Mesendoderm (in vitro differentiated cells): Measurements from ENCODE around the gene SLC25A48.

Experiments used
- DNase-seq: peaks from one replicate; pipeline ENCODE4 v3.0.0; 2013
- H2AK5ac ChIP-seq: 2 replicates; pipeline ENCODE4 v1.6.1; 2013; ENCODE audit warnings: low read length, inconsistent platforms
- H2BK120ac ChIP-seq: 2 replicates; pipeline ENCODE4 v1.6.1; 2013; ENCODE audit warnings: low read depth, mild to moderate bottlenecking, low read length, moderate library complexity, mixed read lengths
- H2BK15ac ChIP-seq: replicated peaks from 2 replicates; pipeline ENCODE4 v1.6.1; 2013; ENCODE audit warnings: low read depth, mild to moderate bottlenecking, moderate library complexity
- H2BK5ac ChIP-seq: 2 replicates; pipeline ENCODE4 v1.6.1; 2013; ENCODE audit warnings: low read length, inconsistent platforms
- H3K18ac ChIP-seq: 2 replicates; pipeline ENCODE4 v1.6.1; 2013; ENCODE audit warnings: mild to moderate bottlenecking, low read length, mixed read lengths
- H3K23ac ChIP-seq: one replicate; pipeline ENCODE4 v1.6.1; 2013; ENCODE audit warnings: low read length
- H3K27ac ChIP-seq: 2 replicates; pipeline ENCODE4 v1.5.1; 2013; ENCODE audit warnings: low read depth, mild to moderate bottlenecking, inconsistent platforms, low read length, moderate library complexity
- H3K27me3 ChIP-seq: 2 replicates; pipeline ENCODE4 v1.6.1; 2013; ENCODE audit warnings: low read length, control low read depth, mild to moderate bottlenecking, inconsistent platforms; ENCODE audit not compliant: insufficient read depth, poor library complexity
- H3K36me3 ChIP-seq: 2 replicates; pipeline ENCODE4 v1.6.1; 2013; ENCODE audit warnings: low read length, inconsistent platforms; ENCODE audit not compliant: control insufficient read depth, insufficient read depth
- H3K4ac ChIP-seq: one replicate; pipeline ENCODE4 v1.6.1; 2013; ENCODE audit warnings: low read depth, mild to moderate bottlenecking, low read length, moderate library complexity
- H3K4me1 ChIP-seq: 2 replicates; pipeline ENCODE4 v1.6.1; 2013; ENCODE audit warnings: low read depth, low read length, inconsistent platforms; ENCODE audit not compliant: control insufficient read depth
- H3K4me2 ChIP-seq: 2 replicates; pipeline ENCODE4 v1.6.1; 2013; ENCODE audit warnings: low read length
- H3K4me3 ChIP-seq: 2 replicates; pipeline ENCODE4 v1.5.1; 2013; ENCODE audit warnings: mild to moderate bottlenecking, low read length
- H3K56ac ChIP-seq: one replicate; pipeline ENCODE4 v1.6.1; 2013; ENCODE audit warnings: low read length
- H3K79me1 ChIP-seq: 2 replicates; pipeline ENCODE4 v1.6.1; 2013; ENCODE audit warnings: low read length, inconsistent platforms
- H3K79me2 ChIP-seq: 2 replicates; pipeline ENCODE4 v1.6.1; 2013; ENCODE audit warnings: mild to moderate bottlenecking, low read length; ENCODE audit not compliant: control insufficient read depth, insufficient read depth
- H3K9ac ChIP-seq: 2 replicates; pipeline ENCODE4 v1.6.1; 2013; ENCODE audit warnings: low read length, inconsistent platforms
- H4K5ac ChIP-seq: one replicate; pipeline ENCODE4 v1.6.1; 2013; ENCODE audit warnings: low read length
- H4K8ac ChIP-seq: one replicate; pipeline ENCODE4 v1.6.1; 2013; ENCODE audit warnings: low read depth, mild to moderate bottlenecking, control low read depth, low read length, moderate library complexity
- WGBS: extraction: QIAGEN DNeasy Blood & Tissue Kit; methylation state at CpG from one replicate; pipeline ENCODE4 v1.1.7; 2013; ENCODE audit warnings: low lambda C conversion rate, missing lambda C conversion rate; ENCODE audit not compliant: insufficient coverage; ENCODE audit errors: extremely low coverage; 5-methylcytosine and 5-hydroxymethylcytosine counted together

The SLC25A48 gene

DNA sequence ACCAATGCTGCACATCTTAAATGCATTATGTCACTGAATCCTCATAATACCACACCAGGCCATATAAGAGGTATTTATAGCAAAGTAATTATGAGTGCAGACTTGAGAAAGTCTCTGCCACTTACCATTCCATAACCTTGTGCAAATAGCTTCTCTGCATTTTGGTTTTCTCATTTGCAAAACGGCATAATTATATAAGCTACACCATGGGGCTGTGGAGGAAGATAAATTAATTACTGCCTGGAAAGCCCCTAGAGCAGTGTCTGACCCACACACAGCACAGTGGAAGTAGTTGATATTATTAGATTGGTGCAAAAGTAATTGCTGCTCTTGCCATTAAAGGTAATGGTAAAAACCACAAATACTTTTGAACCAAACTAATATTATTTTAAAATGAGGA is 70.7 kb downstream of the SLC25A48 start:
- no peak overlapping the region for H4K5ac ChIP-seq
- no peaks in the 10 kb centered on the region for H3K79me1 ChIP-seq
- H3K4me3 ChIP-seq, result no peak overlapping the region
- no peak overlapping the region for H2BK5ac ChIP-seq
- H3K4me2 ChIP-seq, result no peak overlapping the region
- no peak overlapping the region for H3K18ac ChIP-seq
- H3K56ac ChIP-seq, result no peak overlapping the region
- no peak overlapping the region for H3K9ac ChIP-seq
- WGBS, result no CpG with 5 or more reads among the region's 1 CpG
- no peak for DNase-seq
- no peak overlapping the region for H2BK15ac ChIP-seq
- H2AK5ac ChIP-seq, result no peak overlapping the region
- H3K27ac ChIP-seq, result no peak overlapping the region
- no peak overlapping the region for H4K8ac ChIP-seq
- H3K4ac ChIP-seq, result no peak overlapping the region
- H3K4me1 ChIP-seq, result no peaks in the 10 kb centered on the region
- no peaks in the 10 kb centered on the region for H3K27me3 ChIP-seq
- no peak overlapping the region for H3K23ac ChIP-seq
- no peaks in the 10 kb centered on the region for H3K36me3 ChIP-seq
- H3K79me2 ChIP-seq, result no peaks in the 10 kb centered on the region
- H2BK120ac ChIP-seq, result no peak overlapping the region

DNA sequence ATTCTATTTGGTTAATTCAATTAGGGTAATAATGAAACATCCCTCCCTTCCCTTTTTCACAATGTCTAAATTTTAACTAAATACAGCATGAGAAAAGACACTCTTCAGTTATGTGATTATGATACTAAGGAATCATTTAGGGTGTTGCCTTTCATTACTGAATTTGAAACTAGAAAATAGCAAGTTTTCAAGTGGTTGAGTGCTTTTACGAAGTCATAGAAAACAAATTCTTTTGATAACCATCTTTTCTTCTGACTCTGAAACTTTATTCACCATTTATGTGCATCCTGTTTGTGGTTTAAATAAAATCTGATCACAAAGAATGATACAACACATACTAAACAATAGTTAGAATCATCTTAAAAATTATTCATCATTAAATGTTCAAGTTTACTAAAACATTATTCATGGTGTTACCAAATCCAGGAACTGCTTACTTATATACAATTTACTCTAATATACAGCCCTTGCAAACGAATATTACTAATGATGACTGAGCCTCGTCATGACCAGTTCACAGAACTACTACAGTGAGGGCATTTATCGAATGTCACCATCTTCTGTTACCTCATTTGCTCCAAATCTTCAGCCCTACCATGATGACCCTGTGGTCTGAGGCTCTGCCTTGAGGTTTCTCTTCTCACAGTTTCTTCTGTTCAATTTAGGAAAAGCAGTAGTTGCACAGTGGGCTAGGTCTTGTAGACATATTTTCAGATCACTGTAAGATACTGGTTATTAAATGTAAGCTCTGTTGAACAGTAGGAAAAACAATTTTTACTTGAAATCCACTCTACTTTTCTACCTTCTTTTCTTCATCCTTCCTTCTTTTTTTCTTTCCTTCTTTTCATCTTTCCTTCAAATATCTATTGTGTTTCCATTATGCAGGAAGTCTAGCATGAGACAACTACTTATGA is 79.5 kb downstream of the SLC25A48 start:
- no peak overlapping the region for H3K9ac ChIP-seq
- H3K27me3 ChIP-seq, result no peaks in the 10 kb centered on the region
- H3K56ac ChIP-seq, result no peak overlapping the region
- H2BK5ac ChIP-seq, result no peak overlapping the region
- H2BK15ac ChIP-seq, result no peak overlapping the region
- H3K79me1 ChIP-seq, result no peaks in the 10 kb centered on the region
- H3K4me2 ChIP-seq, result no peak overlapping the region
- H3K18ac ChIP-seq, result no peak overlapping the region
- no peak overlapping the region for H3K4ac ChIP-seq
- H3K79me2 ChIP-seq, result no peaks in the 10 kb centered on the region
- H3K36me3 ChIP-seq, result no peaks in the 10 kb centered on the region
- no peak overlapping the region for H3K4me3 ChIP-seq
- H3K27ac ChIP-seq, result no peak overlapping the region
- no peak overlapping the region for H2BK120ac ChIP-seq
- H4K8ac ChIP-seq, result no peak overlapping the region
- no peak overlapping the region for H3K23ac ChIP-seq
- no peak overlapping the region for H4K5ac ChIP-seq
- H3K4me1 ChIP-seq, result no peaks in the 10 kb centered on the region
- no peak overlapping the region for H2AK5ac ChIP-seq
- no peak for DNase-seq
- no CpG with 5 or more reads among the region's 4 CpGs for WGBS

- no peaks in the 10 kb centered on the region for H3K4me1 ChIP-seq
- DNase-seq, result no peak
- no peak overlapping the region for H3K9ac ChIP-seq
- H2BK5ac ChIP-seq, result no peak overlapping the region
- no peak overlapping the region for H2BK15ac ChIP-seq
- H3K27me3 ChIP-seq, result no peaks in the 10 kb centered on the region
- no peak overlapping the region for H2BK120ac ChIP-seq
- H3K79me1 ChIP-seq, result no peaks in the 10 kb centered on the region
- no peak overlapping the region for H3K4me2 ChIP-seq
- H3K4me3 ChIP-seq, result no peak overlapping the region
- no peak overlapping the region for H2AK5ac ChIP-seq
- H3K79me2 ChIP-seq, result no peaks in the 10 kb centered on the region
- WGBS, result no CpG with 5 or more reads among the region's 5 CpGs
- H4K8ac ChIP-seq, result no peak overlapping the region
- H3K27ac ChIP-seq, result no peak overlapping the region
- no peak overlapping the region for H3K56ac ChIP-seq
- no peak overlapping the region for H3K23ac ChIP-seq
- H3K18ac ChIP-seq, result no peak overlapping the region
- no peak overlapping the region for H3K4ac ChIP-seq
- H4K5ac ChIP-seq, result no peak overlapping the region
- no peaks in the 10 kb centered on the region for H3K36me3 ChIP-seq
Measured at GRCh38 chr5:135915466-135916001, 81.1 kb downstream of the SLC25A48 start.

- Histone ChIP-seq H3K9ac (no peak overlapping the region), H3K27ac (no peak overlapping the region), H2BK15ac (no peak overlapping the region), H3K27me3 (no peaks in the 10 kb centered on the region), H3K4me2 (no peak overlapping the region), H3K4me1 (no peaks in the 10 kb centered on the region), H4K5ac (no peak overlapping the region), H2BK120ac (no peak overlapping the region), H3K79me1 (no peaks in the 10 kb centered on the region), H3K4ac (no peak overlapping the region), H2BK5ac (no peak overlapping the region), H3K56ac (no peak overlapping the region), H2AK5ac (no peak overlapping the region), H3K4me3 (no peak overlapping the region), H3K18ac (no peak overlapping the region), H3K79me2 (no peaks in the 10 kb centered on the region), H3K36me3 (no peaks in the 10 kb centered on the region), H4K8ac (no peak overlapping the region), H3K23ac (no peak overlapping the region)
- WGBS, result no CpG with 5 or more reads among the region's 8 CpGs
- DNase-seq, result no peak
Measured at GRCh38 chr5:135916638-135917263, 82.3 kb downstream of the SLC25A48 start.

GRCh38 chr5:135920199-135920598 is 85.7 kb downstream of the SLC25A48 start:
- H2BK15ac ChIP-seq, result no peak overlapping the region
- H3K4me3 ChIP-seq, result no peak overlapping the region
- no peak overlapping the region for H2AK5ac ChIP-seq
- H3K4ac ChIP-seq, result no peak overlapping the region
- no peaks in the 10 kb centered on the region for H3K4me1 ChIP-seq
- H3K79me2 ChIP-seq, result no peaks in the 10 kb centered on the region
- no peak overlapping the region for H3K18ac ChIP-seq
- no peaks in the 10 kb centered on the region for H3K27me3 ChIP-seq
- H3K9ac ChIP-seq, result no peak overlapping the region
- no peak overlapping the region for H3K4me2 ChIP-seq
- H3K79me1 ChIP-seq, result no peaks in the 10 kb centered on the region
- no peak overlapping the region for H2BK120ac ChIP-seq
- no peaks in the 10 kb centered on the region for H3K36me3 ChIP-seq
- no peak overlapping the region for H4K8ac ChIP-seq
- H3K27ac ChIP-seq, result no peak overlapping the region
- H3K56ac ChIP-seq, result no peak overlapping the region
- WGBS, result no CpG with 5 or more reads among the region's 3 CpGs
- no peak overlapping the region for H3K23ac ChIP-seq
- no peak for DNase-seq
- no peak overlapping the region for H2BK5ac ChIP-seq
- no peak overlapping the region for H4K5ac ChIP-seq
